Neuronal stem cell (in vitro differentiated cells): ENCODE data around the gene STAC3. TPM values are rescaled to one million over a fixed set of nuclear protein-coding genes. Genes with fewer than 3 reads are reported as not detected.
"Not testable (repeated sequence)": the region's sequence is repeated elsewhere in the genome, so short reads cannot be mapped to it uniquely, and the experiment has no call there.

Source experiments
- DNase-seq: peaks from one replicate; pipeline ENCODE4 v3.0.0-alpha.2; 2013; ENCODE audit warnings: low spot score
- H2AFZ ChIP-seq: one replicate; pipeline ENCODE4 v1.6.1; 2013; ENCODE audit warnings: mild to moderate bottlenecking, low read length, inconsistent platforms
- H2AK5ac ChIP-seq: 2 replicates; pipeline ENCODE4 v1.6.1; 2013; ENCODE audit warnings: low read depth, mild to moderate bottlenecking, inconsistent platforms, low read length, moderate library complexity, mixed read lengths
- H2BK120ac ChIP-seq: 2 replicates; pipeline ENCODE4 v1.6.1; 2013; ENCODE audit warnings: low read depth, mild to moderate bottlenecking, inconsistent platforms, low read length, moderate library complexity, mixed read lengths
- H2BK12ac ChIP-seq: one replicate; pipeline ENCODE4 v1.6.1; 2013; ENCODE audit warnings: low read length, inconsistent platforms
- H2BK15ac ChIP-seq: 2 replicates; pipeline ENCODE4 v1.6.1; 2013; ENCODE audit warnings: mild to moderate bottlenecking, low read length, inconsistent platforms, mixed read lengths
- H2BK5ac ChIP-seq: one replicate; pipeline ENCODE4 v1.6.1; 2013; ENCODE audit warnings: inconsistent platforms, mild to moderate bottlenecking, low read length, moderate library complexity
- H3K14ac ChIP-seq: one replicate; pipeline ENCODE4 v1.6.1; 2013; ENCODE audit warnings: low read length, inconsistent platforms
- H3K18ac ChIP-seq: 2 replicates; pipeline ENCODE4 v1.6.1; 2013; ENCODE audit warnings: low read length, inconsistent platforms
- H3K23ac ChIP-seq: 2 replicates; pipeline ENCODE4 v1.6.1; 2013; ENCODE audit warnings: low read depth, mild to moderate bottlenecking, mixed read lengths, low read length, inconsistent platforms; ENCODE audit not compliant: poor library complexity
- H3K27ac ChIP-seq: replicated peaks from 3 replicates; pipeline ENCODE4 v1.5.1; 2013; ENCODE audit warnings: low read length, inconsistent platforms
- H3K27me3 ChIP-seq, 3 experiments: 2 replicates each; pipeline ENCODE4 v1.6.1; 2013; ENCODE audit warnings: low read length in 3 of 3, mild to moderate bottlenecking in 2 of 3, inconsistent platforms in 1 of 3, low read depth in 1 of 3, mixed read lengths in 1 of 3, moderate library complexity in 1 of 3; ENCODE audit not compliant: control insufficient read depth in 3 of 3, insufficient read depth in 3 of 3
- H3K36me3 ChIP-seq, 2 donors: replicated peaks in 1 of 2; 2 replicates each; pipeline ENCODE4 v1.6.1; 2013; ENCODE audit warnings: low read length in 2 of 2; ENCODE audit not compliant: control insufficient read depth in 2 of 2, insufficient read depth in 2 of 2
- H3K4ac ChIP-seq: 2 replicates; pipeline ENCODE4 v1.6.1; 2013; ENCODE audit warnings: inconsistent platforms, mild to moderate bottlenecking, low read length, moderate library complexity
- H3K4me1 ChIP-seq, 2 donors: 1 replicate in 1 of 2; 2 replicates in 1 of 2; pipeline ENCODE4 v1.6.1; 2013; ENCODE audit warnings: low read length in 2 of 2, low read depth in 1 of 2; ENCODE audit not compliant: control insufficient read depth in 2 of 2, insufficient read depth in 1 of 2
- H3K4me2 ChIP-seq: one replicate; pipeline ENCODE4 v1.6.1; 2013; ENCODE audit warnings: mild to moderate bottlenecking, low read length, inconsistent platforms; ENCODE audit not compliant: insufficient read depth, poor library complexity, severe bottlenecking
- H3K4me3 ChIP-seq, 2 donors: 2 replicates each; pipeline ENCODE4 v1.5.1; 2013; ENCODE audit warnings: low read length in 2 of 2, mild to moderate bottlenecking in 2 of 2, inconsistent platforms in 1 of 2, moderate library complexity in 1 of 2
- H3K79me1 ChIP-seq: one replicate; pipeline ENCODE4 v1.6.1; 2013; ENCODE audit warnings: low read depth, mild to moderate bottlenecking, inconsistent platforms, low read length, moderate library complexity
- H3K9ac ChIP-seq: one replicate; pipeline ENCODE4 v1.6.1; 2013; ENCODE audit warnings: mild to moderate bottlenecking, low read depth, low read length, inconsistent platforms; ENCODE audit not compliant: poor library complexity
- H3K9me3 ChIP-seq, 2 donors: replicated peaks in 1 of 2; 2 replicates each; pipeline versions ENCODE3 to v1.6.1; 2013; ENCODE audit warnings: low read length in 2 of 2, mild to moderate bottlenecking in 2 of 2, inconsistent platforms in 1 of 2, low read depth in 1 of 2, mixed read lengths in 1 of 2, moderate library complexity in 1 of 2; ENCODE audit not compliant: control insufficient read depth in 2 of 2, insufficient read depth in 1 of 2
- H4K8ac ChIP-seq: one replicate; pipeline ENCODE4 v1.6.1; 2013; ENCODE audit warnings: low read depth, mild to moderate bottlenecking, inconsistent platforms, low read length, moderate library complexity
- H4K91ac ChIP-seq: one replicate; pipeline ENCODE4 v1.6.1; 2013; ENCODE audit warnings: low read length, low read depth, mild to moderate bottlenecking, inconsistent platforms; ENCODE audit not compliant: poor library complexity
- whole genome bisulfite sequencing, 2 donors: extraction: QIAGEN DNeasy Blood & Tissue Kit; methylation state at CpG; one replicate each; pipeline ENCODE4 v1.1.7; 2013; ENCODE audit warnings: missing lambda C conversion rate in 2 of 2, mixed read lengths in 1 of 2; ENCODE audit not compliant: insufficient read length in 2 of 2, insufficient replicate concordance in 1 of 2; ENCODE audit errors: extremely low coverage in 2 of 2; 5-methylcytosine and 5-hydroxymethylcytosine counted together
- polyA plus RNA-seq, 2 experiments: library from polyadenylated mRNA; stranded (reverse); fragments of 200-250 nt; gene quantifications; one replicate each; pipeline ENCODE4 v1.2.3, GENCODE V29; 2013

Gene STAC3
- 0.79 TPM for polyA plus RNA-seq (2013, experiment 1 of 2)
- 0.93 TPM for polyA plus RNA-seq (2013, experiment 2 of 2)

DNA sequence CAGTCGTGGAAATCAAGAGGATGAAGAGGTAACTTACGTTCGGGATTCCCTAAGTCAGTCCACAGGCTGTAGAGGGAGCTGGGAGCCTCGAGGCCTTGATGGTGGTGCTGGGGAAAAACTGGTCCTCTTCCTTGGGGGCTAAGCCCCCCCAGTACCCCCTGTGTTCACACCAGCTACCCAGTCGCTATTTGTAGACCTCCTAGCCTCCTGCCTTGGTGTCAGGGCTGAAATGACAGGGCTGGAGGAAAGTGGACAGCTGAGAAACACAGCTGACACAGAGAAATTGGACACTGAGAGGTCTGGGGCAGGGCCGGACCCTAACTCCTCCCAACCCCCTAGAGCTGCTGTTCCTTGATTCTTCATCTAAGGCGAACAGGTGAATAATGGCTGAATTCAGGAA, at the start of gene STAC3:
TSS of gene STAC3 (minus strand) at position 232 of the 400 bp plus-strand sequence. CDS start 1,551 bp downstream, outside the sequence.
- Histone ChIP-seq H3K9ac (no peak within 1 kb of the TSS), H3K4me1 (peaks cover 0 to 4% of the 10 kb centered on the region in 2 donors), H2BK12ac (no peak within 1 kb of the TSS), H3K9me3 (no peaks in the 10 kb centered on the region), H3K14ac (no peak within 1 kb of the TSS), H3K27me3 (no peaks in the 10 kb centered on the region), H2BK120ac (no peak within 1 kb of the TSS), H3K4me2 (no peak within 1 kb of the TSS), H3K23ac (no peak within 1 kb of the TSS), H2BK15ac (no peak within 1 kb of the TSS), H2AK5ac (no peak within 1 kb of the TSS), H3K79me1 (no peaks in the 10 kb centered on the region), H4K91ac (no peak within 1 kb of the TSS), H3K36me3 (peaks cover 7 to 24% of the 10 kb centered on the region in 2 donors), H3K4ac (no peak within 1 kb of the TSS), H3K4me3 (no peak within 1 kb of the TSS), H3K27ac (no peak within 1 kb of the TSS), H4K8ac (no peak within 1 kb of the TSS), H3K18ac (no peak within 1 kb of the TSS), H2AFZ (no peak within 1 kb of the TSS), H2BK5ac (no peak within 1 kb of the TSS)
- DNase-seq = no peak
- WGBS, 2 donors = no CpG with 5 or more reads among the region's 7 CpGs

DNA sequence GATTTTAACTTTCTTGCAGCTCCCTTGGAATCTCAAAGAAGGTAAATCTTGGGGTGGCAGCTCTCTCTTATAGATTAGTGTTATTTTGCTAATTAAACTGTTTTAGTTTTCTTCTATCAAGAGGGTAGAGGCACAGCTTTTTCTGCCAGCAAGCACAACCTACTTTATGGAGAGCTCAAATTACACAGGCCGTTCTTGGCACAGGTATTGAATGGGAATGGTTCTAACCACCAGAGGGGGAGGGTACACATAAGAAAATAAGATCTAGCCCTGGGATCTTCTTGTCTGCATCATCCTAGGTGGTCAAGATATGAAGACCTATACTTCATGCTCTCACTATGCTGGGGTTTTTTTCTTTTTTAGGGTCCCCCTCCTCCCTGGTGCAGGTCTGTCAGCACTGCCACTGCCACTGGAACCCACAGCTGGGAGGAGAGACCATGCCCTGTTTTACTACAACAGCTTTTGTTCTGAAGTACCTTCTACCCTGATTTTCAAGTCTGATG, 48.6 kb upstream of the STAC3 start:
- H3K4me1 ChIP-seq = peaks cover 0 to 3% of the 10 kb centered on the region in 2 donors
- no peaks in the 10 kb centered on the region for H3K79me1 ChIP-seq
- H3K27ac ChIP-seq = no peak overlapping the region
- no CpG with 5 or more reads among the region's 1 CpG for WGBS, 2 donors
- DNase-seq = no peak
- H3K18ac ChIP-seq = no peak overlapping the region
- H2BK5ac ChIP-seq = no peak overlapping the region
- no peak overlapping the region for H3K23ac ChIP-seq
- no peak overlapping the region for H3K4me2 ChIP-seq
- H2BK12ac ChIP-seq = no peak overlapping the region
- H2AK5ac ChIP-seq = no peak overlapping the region
- no peak overlapping the region for H2BK15ac ChIP-seq
- peaks cover 4 to 79% of the 10 kb centered on the region in 2 donors for H3K36me3 ChIP-seq
- no peaks in the 10 kb centered on the region for H3K9me3 ChIP-seq
- no peaks in the 10 kb centered on the region for H3K27me3 ChIP-seq
- H3K4ac ChIP-seq = no peak overlapping the region
- no peak overlapping the region for H4K91ac ChIP-seq
- H3K9ac ChIP-seq = no peak overlapping the region
- no peak overlapping the region for H2BK120ac ChIP-seq
- no peak overlapping the region for H3K14ac ChIP-seq
- H2AFZ ChIP-seq = no peak overlapping the region
- H3K4me3 ChIP-seq = no peak overlapping the region
- no peak overlapping the region for H4K8ac ChIP-seq

DNA sequence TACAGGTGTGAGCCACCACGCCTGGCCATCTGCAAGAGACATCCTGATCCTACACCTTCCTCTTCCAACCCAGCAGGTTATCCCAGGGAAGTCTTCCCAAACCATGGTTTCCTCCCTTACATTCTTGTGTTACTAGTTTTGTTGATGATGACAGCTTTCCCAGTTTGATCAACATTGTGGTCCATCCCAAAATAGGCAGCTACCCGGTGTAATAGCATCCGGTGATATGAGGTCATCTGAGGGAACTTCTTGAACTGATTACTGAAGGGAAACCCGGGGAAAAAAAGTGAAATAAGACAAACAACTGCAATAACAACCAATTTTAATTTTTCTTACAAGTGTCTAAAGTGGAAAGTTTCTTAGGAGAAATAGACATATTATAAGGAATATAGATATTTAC, 45.3 kb upstream of the STAC3 start:
- no peak overlapping the region for H2BK12ac ChIP-seq
- H3K27me3 ChIP-seq = no peaks in the 10 kb centered on the region
- no peak overlapping the region for H3K23ac ChIP-seq
- peaks cover 0 to 3% of the 10 kb centered on the region in 2 donors for H3K4me1 ChIP-seq
- no peak overlapping the region for H2AFZ ChIP-seq
- no peak for DNase-seq
- H2BK120ac ChIP-seq = no peak overlapping the region
- H3K4me2 ChIP-seq = no peak overlapping the region
- no CpG with 5 or more reads among the region's 4 CpGs for WGBS, 2 donors
- no peak overlapping the region for H3K4me3 ChIP-seq
- H3K27ac ChIP-seq = no peak overlapping the region
- no peak overlapping the region for H3K9ac ChIP-seq
- H4K91ac ChIP-seq = no peak overlapping the region
- H3K14ac ChIP-seq = no peak overlapping the region
- no peak overlapping the region for H3K4ac ChIP-seq
- H3K18ac ChIP-seq = no peak overlapping the region
- peaks cover 6 to 94% of the 10 kb centered on the region in 2 donors for H3K36me3 ChIP-seq
- H3K9me3 ChIP-seq = no peaks in the 10 kb centered on the region
- H3K79me1 ChIP-seq = no peaks in the 10 kb centered on the region
- no peak overlapping the region for H2BK15ac ChIP-seq
- H4K8ac ChIP-seq = no peak overlapping the region
- no peak overlapping the region for H2BK5ac ChIP-seq
- H2AK5ac ChIP-seq = no peak overlapping the region

DNA sequence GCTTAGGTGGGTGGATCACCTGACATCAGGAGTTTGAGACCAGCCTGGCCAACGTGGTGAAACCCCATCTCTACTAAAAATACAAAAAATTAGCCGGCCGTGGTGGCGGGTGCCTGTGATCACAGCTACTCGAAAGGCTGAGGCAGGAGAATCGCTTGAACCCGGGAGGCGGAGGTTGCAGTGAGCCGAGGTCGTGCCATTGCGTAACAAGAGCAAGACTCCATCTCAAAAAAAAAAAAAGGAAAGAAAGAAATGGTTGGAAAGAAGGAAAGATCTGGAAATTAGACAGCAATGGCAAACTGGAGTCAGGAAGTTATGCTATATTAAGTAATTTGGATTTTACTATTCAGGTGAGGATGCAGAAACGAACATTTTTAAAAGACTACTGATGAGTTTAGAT, 31.1 kb upstream of the STAC3 start:
- not testable (repeated sequence) for H3K23ac ChIP-seq, H2BK5ac ChIP-seq, H2AK5ac ChIP-seq, H2BK15ac ChIP-seq, H2AFZ ChIP-seq, H3K4me3 ChIP-seq, H3K4me2 ChIP-seq, H3K9me3 ChIP-seq, H4K91ac ChIP-seq, H3K4me1 ChIP-seq, H3K9ac ChIP-seq, H3K14ac ChIP-seq, H2BK12ac ChIP-seq, H3K27ac ChIP-seq, H3K27me3 ChIP-seq, DNase-seq, H3K79me1 ChIP-seq, H3K18ac ChIP-seq, H4K8ac ChIP-seq, H3K4ac ChIP-seq, H2BK120ac ChIP-seq
- H3K36me3 ChIP-seq = peaks cover 13 to 89% of the 10 kb centered on the region in 2 donors
- WGBS, 2 donors = no CpG with 5 or more reads among the region's 12 CpGs
